Epidermal melanocyte (primary cell): Measurements from ENCODE around the gene PUSL1.

Experiments
- DNase-seq: peaks from one replicate; pipeline ENCODE4 v3.0.0; 2011; ENCODE audit warnings: low spot score; ENCODE audit not compliant: insufficient read length

Gene PUSL1

GRCh38 chr1:1294250-1294890, 14.0 kb upstream of the PUSL1 start:
- DNase-seq = no peak

GRCh38 chr1:1295154-1295923, 13.1 kb upstream of the PUSL1 start:
- DNase-seq = peak; percentile 11

GRCh38 chr1:1296070-1297061, 12.0 kb upstream of the PUSL1 start:
- no peak for DNase-seq

- DNase-seq = no peak
Measured at GRCh38 chr1:1297802-1298424, 10.5 kb upstream of the PUSL1 start.

GRCh38 chr1:1298861-1299685, 9.3 kb upstream of the PUSL1 start:
- DNase-seq = no peak

- no peak for DNase-seq
Measured at GRCh38 chr1:1299686-1300351, 8.6 kb upstream of the PUSL1 start.

GRCh38 chr1:1300352-1300739, 8.1 kb upstream of the PUSL1 start:
- no peak for DNase-seq

GRCh38 chr1:1302006-1302430, 6.4 kb upstream of the PUSL1 start:
- DNase-seq = peak; percentile 14

GRCh38 chr1:1302951-1303509, 5.4 kb upstream of the PUSL1 start:
- no peak for DNase-seq

- DNase-seq = no peak
Measured at GRCh38 chr1:1303736-1304135, 4.7 kb upstream of the PUSL1 start.

GRCh38 chr1:1304331-1305299, 3.8 kb upstream of the PUSL1 start:
- peak; percentile 85 for DNase-seq

GRCh38 chr1:1305300-1306069, 2.9 kb upstream of the PUSL1 start:
- DNase-seq = no peak

- DNase-seq = no peak
Measured at GRCh38 chr1:1306070-1306660, 2.2 kb upstream of the PUSL1 start.

- DNase-seq = no peak
Measured at GRCh38 chr1:1306661-1307260, 1.6 kb upstream of the PUSL1 start.

GRCh38 chr1:1307261-1307922, 1.0 kb upstream of the PUSL1 start:
- no peak for DNase-seq

- no peak for DNase-seq
Measured at GRCh38 chr1:1308756-1309250, 406 bp downstream of the PUSL1 start.
